Epithelial cell of prostate (primary cell): ENCODE data around the gene ULBP3.
"Not testable (repeated sequence)": the region's sequence is repeated elsewhere in the genome, so short reads cannot be mapped to it uniquely, and the experiment has no call there.

ENCODE experiments used
- DNase-seq: peaks from one replicate; pipeline ENCODE4 v3.0.0-alpha.2; 2011; ENCODE audit warnings: low read depth, low spot score
- H3K27ac ChIP-seq: fragments of 450-650 bp; 2 replicates; pipeline ENCODE4 v1.5.1; 2017; ENCODE audit warnings: mild to moderate bottlenecking

ULBP3 gene

GRCh38 chr6:150021870-150022269 is 47.1 kb downstream of the ULBP3 start:
- H3K27ac ChIP-seq, DNase-seq: not testable (repeated sequence)

GRCh38 chr6:150018846-150019580 is 49.9 kb downstream of the ULBP3 start:
- no peak for DNase-seq
- no peak overlapping the region for H3K27ac ChIP-seq

- DNase-seq, result not testable (repeated sequence)
Measured at GRCh38 chr6:150017186-150017521, 51.8 kb downstream of the ULBP3 start.

GRCh38 chr6:150016324-150017185 is 52.4 kb downstream of the ULBP3 start:
- H3K27ac ChIP-seq, result no peak overlapping the region
- no peak for DNase-seq

More at GRCh38 chr6:150017186-150017521, 51.8 kb downstream of the ULBP3 start:
- not testable (repeated sequence) for H3K27ac ChIP-seq

- not testable (repeated sequence) for DNase-seq
Measured at GRCh38 chr6:150015281-150016001, 53.5 kb downstream of the ULBP3 start.

GRCh38 chr6:150014623-150015280 is 54.2 kb downstream of the ULBP3 start:
- not testable (repeated sequence) for H3K27ac ChIP-seq, DNase-seq

More at GRCh38 chr6:150015281-150016001, 53.5 kb downstream of the ULBP3 start:
- H3K27ac ChIP-seq, result not testable (repeated sequence)

GRCh38 chr6:150013785-150014622 is 54.9 kb downstream of the ULBP3 start:
- not testable (repeated sequence) for DNase-seq, H3K27ac ChIP-seq

GRCh38 chr6:150012846-150013784 is 55.8 kb downstream of the ULBP3 start:
- DNase-seq, result not testable (repeated sequence)

More at GRCh38 chr6:150012846-150013784, 55.8 kb downstream of the ULBP3 start:
- H3K27ac ChIP-seq, result not testable (repeated sequence)
